Measurements from ENCODE around the gene SLC6A18. TPM values are rescaled to one million over a fixed set of nuclear protein-coding genes. Genes with fewer than 3 reads are reported as not detected.
"Not testable (repeated sequence)": the region's sequence is repeated elsewhere in the genome, so short reads cannot be mapped to it uniquely, and the experiment has no call there.

SLC6A18 gene
- total RNA-seq, 1 donor from 2014 or later = not detected

- no peak for TF ChIP-seq CTCF (IDR thresholded peaks at IDR 0.05; ENCODE audit: insufficient read depth, low read length, poor library complexity, severe bottlenecking)
- Histone ChIP-seq H3K36me3 (ENCODE audit: control insufficient read depth, insufficient read depth, low read length) (no peaks in the 10 kb centered on the region), H3K4me3 (ENCODE audit: low read depth, low read length) (no peak overlapping the region), H3K27me3 (ENCODE audit: control insufficient read depth, insufficient read depth, low read length) (no peaks in the 10 kb centered on the region)
- no peak for DNase-seq (ENCODE audit: low read depth)
Measured at GRCh38 chr5:1262381-1262780, 37.2 kb downstream of the SLC6A18 start.

- no peaks in the 10 kb centered on the region for H3K27me3 ChIP-seq (ENCODE audit: control insufficient read depth, insufficient read depth, low read length)
- no peak for TF ChIP-seq CTCF (IDR thresholded peaks at IDR 0.05; ENCODE audit: insufficient read depth, low read length, poor library complexity, severe bottlenecking)
- no peak overlapping the region for H3K4me3 ChIP-seq (ENCODE audit: low read depth, low read length)
- no peaks in the 10 kb centered on the region for H3K36me3 ChIP-seq (ENCODE audit: control insufficient read depth, insufficient read depth, low read length)
- DNase-seq (ENCODE audit: low read depth) = no peak
Measured at GRCh38 chr5:1264211-1264610, 39.0 kb downstream of the SLC6A18 start.

- Histone ChIP-seq H3K4me3 (ENCODE audit: low read depth, low read length) (no peak overlapping the region), H3K27me3 (ENCODE audit: control insufficient read depth, insufficient read depth, low read length) (no peaks in the 10 kb centered on the region), H3K36me3 (ENCODE audit: control insufficient read depth, insufficient read depth, low read length) (no peaks in the 10 kb centered on the region)
- TF ChIP-seq CTCF (IDR thresholded peaks at IDR 0.05; ENCODE audit: insufficient read depth, low read length, poor library complexity, severe bottlenecking) = no peak
- DNase-seq (ENCODE audit: low read depth) = no peak
Measured at GRCh38 chr5:1265026-1265425, 39.8 kb downstream of the SLC6A18 start.

GRCh38 chr5:1265461-1266455 lies 40.6 kb downstream of the SLC6A18 start:
- Histone ChIP-seq H3K27me3 (ENCODE audit: control insufficient read depth, insufficient read depth, low read length) (no peaks in the 10 kb centered on the region), H3K36me3 (ENCODE audit: control insufficient read depth, insufficient read depth, low read length) (no peaks in the 10 kb centered on the region), H3K4me3 (ENCODE audit: low read depth, low read length) (no peak overlapping the region)
- TF ChIP-seq CTCF (IDR thresholded peaks at IDR 0.05; ENCODE audit: insufficient read depth, low read length, poor library complexity, severe bottlenecking) = no peak
- no peak for DNase-seq (ENCODE audit: low read depth)

GRCh38 chr5:1266791-1267190 lies 41.6 kb downstream of the SLC6A18 start:
- Histone ChIP-seq H3K27me3 (ENCODE audit: control insufficient read depth, insufficient read depth, low read length) (no peaks in the 10 kb centered on the region), H3K4me3 (ENCODE audit: low read depth, low read length) (no peak overlapping the region), H3K36me3 (ENCODE audit: control insufficient read depth, insufficient read depth, low read length) (no peaks in the 10 kb centered on the region)
- TF ChIP-seq CTCF (IDR thresholded peaks at IDR 0.05; ENCODE audit: insufficient read depth, low read length, poor library complexity, severe bottlenecking) = no peak
- no peak for DNase-seq (ENCODE audit: low read depth)

GRCh38 chr5:1267464-1267863 lies 42.3 kb downstream of the SLC6A18 start:
- H3K36me3 ChIP-seq (ENCODE audit: control insufficient read depth, insufficient read depth, low read length); H3K4me3 ChIP-seq (ENCODE audit: low read depth, low read length); DNase-seq (ENCODE audit: low read depth); H3K27me3 ChIP-seq (ENCODE audit: control insufficient read depth, insufficient read depth, low read length): not testable (repeated sequence)

Data from kidney epithelial cell (primary cell).